ENCODE results near the gene INSR.

DNA sequence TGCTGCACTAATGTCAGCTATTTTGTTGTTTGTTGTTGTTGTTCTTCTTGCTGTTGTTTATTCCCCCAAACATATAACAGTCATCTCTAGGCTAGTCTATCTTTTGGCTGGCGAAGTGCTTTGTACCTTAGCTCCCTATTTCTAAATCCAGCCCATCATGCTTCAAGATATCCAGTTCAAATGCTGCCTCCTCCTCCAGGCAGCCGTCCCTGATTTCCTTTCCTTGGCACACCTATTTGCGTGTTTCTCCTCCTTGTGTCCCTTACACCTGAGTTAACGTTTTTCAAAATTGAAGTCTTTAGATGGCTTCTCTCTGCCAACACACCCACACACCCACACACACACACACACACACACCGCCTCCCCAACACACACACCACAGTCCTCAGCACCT, 25.5 kb downstream of the INSR start:
- TF ChIP-seq EZH2 (IDR thresholded peaks at IDR 0.05; ENCODE audit: insufficient read depth, poor library complexity, severe bottlenecking) = no peak
- TF ChIP-seq EZH2phosphoT487 (IDR thresholded peaks at IDR 0.05; ENCODE audit: insufficient read depth, low read depth) = no peak
